Cardiac fibroblast (primary cell): ENCODE measurements around the gene CD247.

Experiments
- DNase-seq, 2 donors: peaks; one replicate each; pipeline versions ENCODE4 v3.0.0 to v3.0.0-alpha.2; 2010; ENCODE audit warnings: low read depth in 2 of 2
- H3K4me3 ChIP-seq, 2 donors: replicated peaks in 1 of 2; 1 replicate in 1 of 2; 2 replicates in 1 of 2; pipeline ENCODE4 v1.5.1; 2011; ENCODE audit warnings: low read depth in 2 of 2, low read length in 2 of 2, mild to moderate bottlenecking in 2 of 2, moderate library complexity in 1 of 2
- TF ChIP-seq, protein P1 (sequence below): IDR thresholded peaks from one replicate; pipeline ENCODE4 v1.5.1; 2011; ENCODE audit warnings: low read depth, mild to moderate bottlenecking, low read length, inconsistent platforms

Gene CD247

DNA sequence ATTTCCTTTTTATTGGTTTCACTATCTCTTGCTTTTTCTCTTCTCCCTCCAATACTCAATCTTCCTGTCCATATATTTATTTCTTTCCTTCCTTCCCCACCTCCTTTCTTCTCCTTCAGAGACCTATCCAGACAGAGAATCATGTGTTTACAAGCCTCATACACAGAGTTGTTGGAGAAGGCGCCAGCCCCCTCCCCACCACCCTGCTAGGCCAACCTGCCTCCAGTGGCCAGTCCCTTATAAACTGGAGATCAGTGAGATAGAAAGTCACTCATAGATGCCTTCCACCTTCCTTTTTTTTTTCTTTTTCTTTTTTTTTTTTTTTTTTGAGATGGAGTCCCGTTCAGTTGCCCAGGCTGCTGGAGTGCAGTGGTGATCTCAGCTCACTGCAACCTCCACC lies 53.3 kb downstream of the CD247 start:
- DNase-seq, result no peak
- H3K4me3 ChIP-seq, result no peak overlapping the region
- TF ChIP-seq, protein P1, sequence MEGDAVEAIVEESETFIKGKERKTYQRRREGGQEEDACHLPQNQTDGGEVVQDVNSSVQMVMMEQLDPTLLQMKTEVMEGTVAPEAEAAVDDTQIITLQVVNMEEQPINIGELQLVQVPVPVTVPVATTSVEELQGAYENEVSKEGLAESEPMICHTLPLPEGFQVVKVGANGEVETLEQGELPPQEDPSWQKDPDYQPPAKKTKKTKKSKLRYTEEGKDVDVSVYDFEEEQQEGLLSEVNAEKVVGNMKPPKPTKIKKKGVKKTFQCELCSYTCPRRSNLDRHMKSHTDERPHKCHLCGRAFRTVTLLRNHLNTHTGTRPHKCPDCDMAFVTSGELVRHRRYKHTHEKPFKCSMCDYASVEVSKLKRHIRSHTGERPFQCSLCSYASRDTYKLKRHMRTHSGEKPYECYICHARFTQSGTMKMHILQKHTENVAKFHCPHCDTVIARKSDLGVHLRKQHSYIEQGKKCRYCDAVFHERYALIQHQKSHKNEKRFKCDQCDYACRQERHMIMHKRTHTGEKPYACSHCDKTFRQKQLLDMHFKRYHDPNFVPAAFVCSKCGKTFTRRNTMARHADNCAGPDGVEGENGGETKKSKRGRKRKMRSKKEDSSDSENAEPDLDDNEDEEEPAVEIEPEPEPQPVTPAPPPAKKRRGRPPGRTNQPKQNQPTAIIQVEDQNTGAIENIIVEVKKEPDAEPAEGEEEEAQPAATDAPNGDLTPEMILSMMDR, result no peak

GRCh38 chr1:167463875-167464575 lies 54.3 kb downstream of the CD247 start:
- TF ChIP-seq, protein P1, result no peak
- H3K4me3 ChIP-seq, result no peak overlapping the region
- no peak for DNase-seq

DNA sequence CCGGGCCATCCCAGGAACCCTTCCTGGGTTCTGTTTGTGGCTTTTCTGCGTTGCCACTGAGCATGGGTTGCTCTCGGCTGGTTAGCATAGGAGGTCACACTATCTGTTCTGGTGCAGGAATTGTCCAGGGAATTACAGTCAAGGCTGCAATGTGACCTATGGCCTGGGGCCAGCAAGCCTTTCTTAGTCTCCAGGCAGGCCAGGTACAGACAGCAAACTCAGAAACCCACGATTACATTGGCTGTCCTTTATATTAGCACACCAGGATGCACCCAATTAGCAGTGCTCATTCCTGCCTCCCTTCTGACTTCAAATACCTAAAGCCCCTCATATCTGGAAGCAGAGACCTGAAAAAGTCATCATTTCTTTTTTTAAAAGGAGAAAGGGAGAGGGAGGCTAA lies 55.2 kb downstream of the CD247 start:
- no peak for DNase-seq
- no peak overlapping the region for H3K4me3 ChIP-seq
- TF ChIP-seq, protein P1, result no peak

GRCh38 chr1:167462341-167462740 lies 56.0 kb downstream of the CD247 start:
- no peak for DNase-seq
- H3K4me3 ChIP-seq, result no peak overlapping the region
- TF ChIP-seq, protein P1, result no peak

DNA sequence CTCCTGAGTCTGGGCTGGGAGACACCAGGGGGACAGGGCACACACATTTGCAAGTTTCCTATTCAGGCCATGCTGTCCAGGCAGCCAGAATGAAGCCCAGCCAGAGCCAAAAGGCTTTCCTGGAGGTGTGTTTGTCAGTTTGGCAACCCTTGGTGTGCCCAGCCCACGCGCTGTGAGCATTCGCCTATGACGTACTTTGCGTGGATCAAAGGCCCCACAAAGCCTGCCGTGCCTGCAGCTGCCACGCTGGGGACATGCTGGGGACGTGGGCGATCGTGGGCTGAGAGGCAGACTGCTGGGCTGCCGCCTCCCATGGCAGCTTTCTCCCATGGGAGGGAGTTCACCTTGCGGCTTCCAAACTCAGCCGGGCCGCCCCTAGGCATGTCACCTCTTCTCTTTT lies 57.5 kb downstream of the CD247 start:
- H3K4me3 ChIP-seq, result no peak overlapping the region
- TF ChIP-seq, protein P1, result no peak
- DNase-seq, result no peak

DNA sequence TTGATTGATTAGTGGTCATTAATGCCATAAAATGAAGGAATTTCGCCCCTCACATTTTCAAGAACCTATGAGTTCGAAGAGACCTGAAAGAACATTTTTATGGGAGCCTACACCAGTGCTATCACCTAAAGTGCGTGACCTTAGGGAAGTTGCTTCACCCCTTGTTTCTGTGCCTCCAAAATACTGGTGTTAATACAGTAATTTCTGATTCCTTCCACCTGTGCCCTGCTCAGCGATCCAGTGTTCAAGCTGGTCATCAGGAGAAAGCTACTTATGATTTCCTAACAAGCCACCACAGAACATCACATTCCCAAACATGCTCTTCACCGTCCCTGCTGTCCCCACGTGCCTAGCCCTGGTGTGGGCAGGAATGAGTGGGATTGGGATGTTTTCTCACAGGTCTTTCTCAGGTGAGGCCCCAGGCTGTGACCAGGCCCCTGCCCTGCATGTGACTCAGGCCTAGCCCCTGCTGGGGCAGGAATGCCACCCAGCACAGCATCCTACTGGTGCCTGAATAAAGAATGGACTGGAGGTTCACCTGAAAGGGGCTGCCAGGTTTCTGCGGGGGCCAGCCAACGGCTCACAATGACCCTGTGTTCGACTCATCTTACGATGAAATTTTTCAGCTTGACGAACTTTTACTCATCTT lies 60.3 kb downstream of the CD247 start:
- DNase-seq, result no peak
- TF ChIP-seq, protein P1, result no peak
- H3K4me3 ChIP-seq, result no peak overlapping the region

- TF ChIP-seq, protein P1, result no peak
- no peak for DNase-seq
- H3K4me3 ChIP-seq, result no peak overlapping the region
Measured at GRCh38 chr1:167456926-167457325, 61.4 kb downstream of the CD247 start.
